Fibroblast of pulmonary artery (primary cell): ENCODE results near the gene CENPH.

Experiments used
- DNase-seq: peaks from one replicate; pipeline ENCODE4 v3.0.0-alpha.2; 2010; ENCODE audit warnings: low read depth
- H3K4me3 ChIP-seq: replicated peaks from 2 replicates; pipeline ENCODE4 v1.5.1; 2011; ENCODE audit warnings: low read depth, mild to moderate bottlenecking, control low read depth, low read length, moderate library complexity
- CTCF ChIP-seq: IDR thresholded peaks from 2 replicates; pipeline ENCODE4 v1.5.1; 2011; ENCODE audit warnings: mild to moderate bottlenecking, control low read depth, low read length, inconsistent platforms; ENCODE audit errors: missing control alignments

CENPH gene

GRCh38 chr5:69156456-69156855 is 32.9 kb upstream of the CENPH start:
- H3K4me3 ChIP-seq, result no peak overlapping the region
- no peak for DNase-seq
- no peak for TF ChIP-seq CTCF

GRCh38 chr5:69158039-69158438 is 31.3 kb upstream of the CENPH start:
- DNase-seq, result no peak
- no peak overlapping the region for H3K4me3 ChIP-seq
- no peak for TF ChIP-seq CTCF

- no peak overlapping the region for H3K4me3 ChIP-seq
- TF ChIP-seq CTCF, result no peak
- DNase-seq, result no peak
Measured at GRCh38 chr5:69160651-69161050, 28.7 kb upstream of the CENPH start.

- no peak for TF ChIP-seq CTCF
- DNase-seq, result peak; percentile 96
- peak within 1 kb of the TSS; percentile 86 for H3K4me3 ChIP-seq
Measured at GRCh38 chr5:69166686-69167492, 22.5 kb upstream of the CENPH start, which contains the start of gene CCNB1. TSS of gene CCNB1 (plus strand) at chr5:69167150. CDS start at chr5:69167263, 113 bp downstream.

GRCh38 chr5:69167493-69167855 is 21.9 kb upstream of the CENPH start:
- TF ChIP-seq CTCF, result no peak
- peak; percentile 11 for DNase-seq
- peak overlapping the region; percentile 86 for H3K4me3 ChIP-seq

- no peak for DNase-seq
- TF ChIP-seq CTCF, result no peak
Measured at GRCh38 chr5:69167929-69168328, 21.5 kb upstream of the CENPH start.

GRCh38 chr5:69170495-69170894 is 18.9 kb upstream of the CENPH start:
- no peak for TF ChIP-seq CTCF
- peak; percentile 10 for DNase-seq
- no peak overlapping the region for H3K4me3 ChIP-seq

More at GRCh38 chr5:69167929-69168328, 21.5 kb upstream of the CENPH start:
- peak overlapping the region; percentile 86 for H3K4me3 ChIP-seq
